Measurements from ENCODE around the gene EPB41.
A peak's percentile ranks its signal among the peaks of the same experiment; 100 is the strongest.
"Not testable (repeated sequence)": the region's sequence is repeated elsewhere in the genome, so short reads cannot be mapped to it uniquely, and the experiment has no call there.

The EPB41 gene

DNA sequence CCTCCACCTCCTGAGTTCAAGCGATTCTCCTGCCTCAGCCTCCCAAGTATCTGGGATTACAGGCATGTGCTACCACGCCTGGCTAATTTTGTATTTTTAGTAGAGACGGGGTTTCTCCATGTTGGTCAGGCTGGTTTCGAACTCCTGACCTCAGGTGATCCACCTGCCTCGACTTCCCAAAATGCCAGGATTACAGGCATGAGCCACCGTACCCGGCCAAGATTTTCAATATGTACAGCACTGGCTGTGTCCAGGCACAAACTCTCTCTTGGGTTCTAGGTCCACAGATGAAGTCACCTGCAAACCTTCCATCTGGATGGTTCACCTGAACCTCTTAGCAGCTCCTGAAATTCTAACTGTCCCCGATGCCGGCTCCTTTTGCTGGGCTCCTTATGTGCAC is 236.0 kb downstream of the EPB41 start:
- not testable (repeated sequence) for H3K4ac ChIP-seq (ENCODE audit: low read depth, low read length); H2BK15ac ChIP-seq (replicated peaks; ENCODE audit: low read depth); H3K23ac ChIP-seq (ENCODE audit: low read length); H3K4me2 ChIP-seq (ENCODE audit: low read length); H2AK5ac ChIP-seq (ENCODE audit: low read length); H4K5ac ChIP-seq (ENCODE audit: low read length); H4K8ac ChIP-seq (ENCODE audit: low read depth, low read length); H3K4me1 ChIP-seq (ENCODE audit: control insufficient read depth, low read depth, low read length); H3K27ac ChIP-seq (ENCODE audit: low read depth, low read length); H2BK5ac ChIP-seq (ENCODE audit: low read length); H2BK120ac ChIP-seq (ENCODE audit: low read depth, low read length); H3K4me3 ChIP-seq (ENCODE audit: low read length); H3K56ac ChIP-seq (ENCODE audit: low read length); H3K79me1 ChIP-seq (ENCODE audit: low read length); H3K79me2 ChIP-seq (ENCODE audit: control insufficient read depth, insufficient read depth, low read length); DNase-seq; H3K9ac ChIP-seq (ENCODE audit: low read length); H3K27me3 ChIP-seq (ENCODE audit: insufficient read depth, low read length, poor library complexity); H3K18ac ChIP-seq (ENCODE audit: low read length)
- H3K36me3 ChIP-seq (ENCODE audit: control insufficient read depth, insufficient read depth, low read length) = peaks cover 29% of the 10 kb centered on the region
- WGBS (ENCODE audit: extremely low coverage, insufficient coverage, low lambda C conversion rate) = no CpG with 5 or more reads among the region's 9 CpGs

DNA sequence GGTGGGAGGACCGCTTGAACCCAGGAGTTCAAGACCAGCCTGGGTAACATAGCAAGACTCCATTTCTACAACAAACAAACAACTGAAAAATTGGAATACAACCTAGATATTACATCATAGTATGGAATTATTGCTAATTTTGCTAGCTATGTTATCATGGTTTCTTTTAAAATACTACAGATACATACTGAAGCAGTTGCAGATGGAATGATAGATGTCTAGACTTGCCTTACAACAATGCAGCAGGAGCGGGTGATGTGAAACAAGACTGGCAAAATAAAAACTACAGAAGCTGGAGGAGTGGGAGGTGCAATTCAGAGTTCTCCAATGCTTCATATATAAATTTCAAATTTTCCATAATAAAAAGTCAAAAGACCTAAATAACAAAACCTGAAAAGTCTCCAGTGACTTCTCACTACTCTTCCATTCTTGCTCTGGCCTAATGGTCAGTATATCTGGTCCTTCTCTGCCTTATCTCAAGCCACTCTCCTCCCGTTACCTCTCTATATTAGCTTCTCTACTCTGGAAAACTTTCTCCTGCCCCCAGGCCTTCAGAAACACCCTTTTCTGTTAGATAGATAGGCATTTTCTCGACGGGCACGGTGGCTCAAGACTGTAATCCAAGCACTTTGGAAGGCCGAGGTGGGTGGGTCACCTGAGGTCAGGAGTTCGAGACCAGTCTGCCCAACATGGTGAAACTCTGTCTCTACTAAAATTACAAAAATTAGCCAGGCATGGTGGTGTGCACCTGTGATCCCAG is 237.9 kb downstream of the EPB41 start:
- Histone ChIP-seq H3K36me3 (ENCODE audit: control insufficient read depth, insufficient read depth, low read length) (peaks cover 27% of the 10 kb centered on the region), H3K79me1 (ENCODE audit: low read length) (peaks cover 5% of the 10 kb centered on the region), H2AK5ac (ENCODE audit: low read length) (no peak overlapping the region), H3K27ac (ENCODE audit: low read depth, low read length) (no peak overlapping the region), H4K8ac (ENCODE audit: low read depth, low read length) (no peak overlapping the region), H3K56ac (ENCODE audit: low read length) (no peak overlapping the region), H2BK5ac (ENCODE audit: low read length) (no peak overlapping the region), H3K79me2 (ENCODE audit: control insufficient read depth, insufficient read depth, low read length) (no peaks in the 10 kb centered on the region), H4K5ac (ENCODE audit: low read length) (no peak overlapping the region), H3K23ac (ENCODE audit: low read length) (no peak overlapping the region), H3K4me2 (ENCODE audit: low read length) (no peak overlapping the region), H2BK120ac (ENCODE audit: low read depth, low read length) (no peak overlapping the region), H2BK15ac (replicated peaks; ENCODE audit: low read depth) (no peak overlapping the region), H3K9ac (ENCODE audit: low read length) (no peak overlapping the region), H3K4me3 (ENCODE audit: low read length) (no peak overlapping the region), H3K18ac (ENCODE audit: low read length) (no peak overlapping the region), H3K4me1 (ENCODE audit: control insufficient read depth, low read depth, low read length) (peaks cover 3% of the 10 kb centered on the region), H3K27me3 (ENCODE audit: insufficient read depth, low read length, poor library complexity) (no peaks in the 10 kb centered on the region), H3K4ac (ENCODE audit: low read depth, low read length) (no peak overlapping the region)
- no CpG with 5 or more reads among the region's 8 CpGs for WGBS (ENCODE audit: extremely low coverage, insufficient coverage, low lambda C conversion rate)
- no peak for DNase-seq

DNA sequence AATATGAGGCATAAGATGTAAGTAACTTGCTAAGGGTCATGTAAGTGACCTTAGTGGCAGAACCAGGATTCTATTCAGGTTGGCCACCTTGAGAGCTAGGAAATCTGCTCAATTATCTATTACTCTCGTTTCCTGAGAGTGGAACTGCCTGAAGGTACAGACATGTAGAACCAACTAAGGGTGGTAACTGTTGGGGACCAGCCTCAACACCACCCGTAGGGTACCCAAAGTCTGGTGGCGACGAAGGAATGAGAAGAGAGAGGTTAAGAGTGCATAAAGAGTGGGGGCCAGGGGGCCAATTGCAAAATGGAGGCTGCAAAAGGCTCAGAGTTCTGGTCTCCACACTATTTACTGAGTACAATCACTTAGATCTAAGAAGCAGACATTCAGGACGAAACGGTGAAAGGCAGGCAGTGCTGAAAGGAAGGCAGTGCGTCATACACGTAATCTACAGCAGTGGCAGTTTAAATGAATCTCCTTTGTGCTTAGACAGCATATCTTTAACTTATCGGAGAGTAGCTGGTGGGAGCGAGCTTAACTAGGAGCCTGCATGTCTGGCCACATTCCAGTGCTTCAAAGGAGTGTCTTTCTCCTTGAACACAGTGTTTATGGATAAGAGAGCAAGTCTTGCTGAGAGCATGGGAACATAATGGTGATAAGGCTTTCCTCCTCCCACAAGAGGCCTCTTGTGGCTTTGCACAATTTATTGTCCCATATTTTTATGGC is 242.3 kb downstream of the EPB41 start:
- H2BK5ac ChIP-seq (ENCODE audit: low read length) = no peak overlapping the region
- H3K23ac ChIP-seq (ENCODE audit: low read length) = no peak overlapping the region
- peak overlapping the region; percentile 53 for H3K27ac ChIP-seq (ENCODE audit: low read depth, low read length)
- H3K27me3 ChIP-seq (ENCODE audit: insufficient read depth, low read length, poor library complexity) = no peaks in the 10 kb centered on the region
- H4K8ac ChIP-seq (ENCODE audit: low read depth, low read length) = no peak overlapping the region
- H3K36me3 ChIP-seq (ENCODE audit: control insufficient read depth, insufficient read depth, low read length) = peaks cover 9% of the 10 kb centered on the region
- H3K79me2 ChIP-seq (ENCODE audit: control insufficient read depth, insufficient read depth, low read length) = peaks cover 3% of the 10 kb centered on the region
- no peak overlapping the region for H3K18ac ChIP-seq (ENCODE audit: low read length)
- no peak overlapping the region for H2AK5ac ChIP-seq (ENCODE audit: low read length)
- H2BK120ac ChIP-seq (ENCODE audit: low read depth, low read length) = no peak overlapping the region
- no peak overlapping the region for H3K9ac ChIP-seq (ENCODE audit: low read length)
- H3K4me2 ChIP-seq (ENCODE audit: low read length) = no peak overlapping the region
- no CpG with 5 or more reads among the region's 10 CpGs for WGBS (ENCODE audit: extremely low coverage, insufficient coverage, low lambda C conversion rate)
- no peak overlapping the region for H3K4ac ChIP-seq (ENCODE audit: low read depth, low read length)
- no peak overlapping the region for H3K4me3 ChIP-seq (ENCODE audit: low read length)
- H2BK15ac ChIP-seq (replicated peaks; ENCODE audit: low read depth) = no peak overlapping the region
- DNase-seq = peak; percentile 90
- H3K79me1 ChIP-seq (ENCODE audit: low read length) = peaks cover 7% of the 10 kb centered on the region
- peaks cover 3% of the 10 kb centered on the region for H3K4me1 ChIP-seq (ENCODE audit: control insufficient read depth, low read depth, low read length)
- peak overlapping the region; percentile 30 for H3K56ac ChIP-seq (ENCODE audit: low read length)
- no peak overlapping the region for H4K5ac ChIP-seq (ENCODE audit: low read length)

DNA sequence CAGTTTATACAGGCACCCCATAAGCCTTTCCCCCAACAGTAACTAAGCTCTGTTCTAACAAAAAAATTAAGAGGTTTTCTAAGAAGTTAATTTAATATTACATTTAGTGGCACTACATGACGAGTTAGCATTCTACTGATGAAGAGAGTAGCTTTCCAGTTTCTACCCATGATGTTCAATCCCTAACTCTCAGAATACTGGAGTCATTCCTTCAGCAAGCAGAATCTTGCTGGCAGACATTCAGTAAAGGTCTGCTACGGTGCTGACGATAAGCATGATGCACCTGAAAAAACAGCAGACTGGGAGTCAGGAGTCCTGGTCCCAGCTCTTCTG is 242.9 kb downstream of the EPB41 start:
- Histone ChIP-seq H3K27ac (ENCODE audit: low read depth, low read length) (peak overlapping the region; percentile 85), H3K79me2 (ENCODE audit: control insufficient read depth, insufficient read depth, low read length) (peaks cover 7% of the 10 kb centered on the region), H2BK15ac (replicated peaks; ENCODE audit: low read depth) (no peak overlapping the region), H3K56ac (ENCODE audit: low read length) (peak overlapping the region; percentile 47), H4K8ac (ENCODE audit: low read depth, low read length) (no peak overlapping the region), H3K36me3 (ENCODE audit: control insufficient read depth, insufficient read depth, low read length) (peaks cover 9% of the 10 kb centered on the region), H3K4me1 (ENCODE audit: control insufficient read depth, low read depth, low read length) (peaks cover 3% of the 10 kb centered on the region), H3K9ac (ENCODE audit: low read length) (no peak overlapping the region), H3K18ac (ENCODE audit: low read length) (no peak overlapping the region), H3K79me1 (ENCODE audit: low read length) (peaks cover 7% of the 10 kb centered on the region), H3K4me3 (ENCODE audit: low read length) (no peak overlapping the region), H3K23ac (ENCODE audit: low read length) (no peak overlapping the region), H2BK120ac (ENCODE audit: low read depth, low read length) (no peak overlapping the region), H3K27me3 (ENCODE audit: insufficient read depth, low read length, poor library complexity) (no peaks in the 10 kb centered on the region), H2AK5ac (ENCODE audit: low read length) (no peak overlapping the region), H2BK5ac (ENCODE audit: low read length) (no peak overlapping the region), H3K4ac (ENCODE audit: low read depth, low read length) (no peak overlapping the region), H4K5ac (ENCODE audit: low read length) (no peak overlapping the region), H3K4me2 (ENCODE audit: low read length) (no peak overlapping the region)
- no CpG with 5 or more reads among the region's 3 CpGs for WGBS (ENCODE audit: extremely low coverage, insufficient coverage, low lambda C conversion rate)
- DNase-seq = no peak

DNA sequence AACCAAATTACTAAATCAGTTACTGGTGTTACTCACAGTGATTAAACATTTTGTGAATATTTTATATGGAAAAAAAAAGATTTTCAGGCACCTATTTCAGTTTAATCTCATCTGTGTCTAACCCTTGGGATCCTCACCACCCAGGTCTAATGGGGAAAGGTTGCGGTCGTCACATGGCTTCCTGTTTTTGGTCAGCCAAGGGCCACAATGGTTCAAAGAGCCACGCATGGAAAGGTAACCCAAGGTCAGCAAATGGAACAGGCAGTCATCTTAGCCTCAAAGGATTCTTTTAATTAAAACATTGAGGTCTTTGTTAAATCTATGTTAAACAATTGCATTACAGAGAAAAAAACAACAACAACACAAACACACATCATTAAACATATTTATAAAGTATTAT is 245.4 kb downstream of the EPB41 start:
- no peak overlapping the region for H2BK15ac ChIP-seq (replicated peaks; ENCODE audit: low read depth)
- no peak overlapping the region for H3K18ac ChIP-seq (ENCODE audit: low read length)
- no CpG with 5 or more reads among the region's 3 CpGs for WGBS (ENCODE audit: extremely low coverage, insufficient coverage, low lambda C conversion rate)
- H3K4me2 ChIP-seq (ENCODE audit: low read length) = no peak overlapping the region
- no peak overlapping the region for H3K56ac ChIP-seq (ENCODE audit: low read length)
- no peak overlapping the region for H4K8ac ChIP-seq (ENCODE audit: low read depth, low read length)
- no peak overlapping the region for H4K5ac ChIP-seq (ENCODE audit: low read length)
- H3K79me1 ChIP-seq (ENCODE audit: low read length) = peaks cover 11% of the 10 kb centered on the region
- no peak overlapping the region for H2BK120ac ChIP-seq (ENCODE audit: low read depth, low read length)
- H3K4ac ChIP-seq (ENCODE audit: low read depth, low read length) = no peak overlapping the region
- peaks cover 5% of the 10 kb centered on the region for H3K36me3 ChIP-seq (ENCODE audit: control insufficient read depth, insufficient read depth, low read length)
- H3K27ac ChIP-seq (ENCODE audit: low read depth, low read length) = no peak overlapping the region
- no peaks in the 10 kb centered on the region for H3K27me3 ChIP-seq (ENCODE audit: insufficient read depth, low read length, poor library complexity)
- H3K4me3 ChIP-seq (ENCODE audit: low read length) = no peak overlapping the region
- no peak overlapping the region for H2AK5ac ChIP-seq (ENCODE audit: low read length)
- H3K79me2 ChIP-seq (ENCODE audit: control insufficient read depth, insufficient read depth, low read length) = peaks cover 22% of the 10 kb centered on the region
- no peak for DNase-seq
- no peak overlapping the region for H2BK5ac ChIP-seq (ENCODE audit: low read length)
- no peak overlapping the region for H3K9ac ChIP-seq (ENCODE audit: low read length)
- peaks cover 8% of the 10 kb centered on the region for H3K4me1 ChIP-seq (ENCODE audit: control insufficient read depth, low read depth, low read length)
- H3K23ac ChIP-seq (ENCODE audit: low read length) = no peak overlapping the region
